ENCODE results near the gene PDE7B.

The PDE7B gene

GRCh38 chr6:135860361-135860760 is 8.9 kb downstream of the PDE7B start:
- ChIA-PET POLR2A (no interaction called here), CTCF (no interaction called here)
- Histone ChIP-seq H3K36me3 (ENCODE audit: control insufficient read depth in 2 of 2, insufficient read depth in 1 of 2, low read length in 2 of 2) (no peaks in the 10 kb centered on the region), H3K27ac (ENCODE audit: extremely low read depth, low read depth, low read length) (no peak overlapping the region), H3K9me3 (ENCODE audit: control insufficient read depth, insufficient read depth, low read depth, low read length) (no peaks in the 10 kb centered on the region; the same call in 1 of the 2 replicates), H3K4me3 (ENCODE audit: low read depth, low read length) (no peak overlapping the region), H3K4me1 (ENCODE audit: control insufficient read depth, insufficient read depth, low read length) (no peaks in the 10 kb centered on the region)
- no peak for TF ChIP-seq ZNF18 (tag by site-specific recombination; IDR thresholded peaks at IDR 0.05)
- no peak for TF ChIP-seq ELK4 (IDR thresholded peaks at IDR 0.05; ENCODE audit: borderline replicate concordance, low read depth, low read length)
- TF ChIP-seq ATF2 (tag by site-specific recombination; IDR thresholded peaks at IDR 0.05; ENCODE audit: low read depth), result no peak
- TF ChIP-seq, protein P1, sequence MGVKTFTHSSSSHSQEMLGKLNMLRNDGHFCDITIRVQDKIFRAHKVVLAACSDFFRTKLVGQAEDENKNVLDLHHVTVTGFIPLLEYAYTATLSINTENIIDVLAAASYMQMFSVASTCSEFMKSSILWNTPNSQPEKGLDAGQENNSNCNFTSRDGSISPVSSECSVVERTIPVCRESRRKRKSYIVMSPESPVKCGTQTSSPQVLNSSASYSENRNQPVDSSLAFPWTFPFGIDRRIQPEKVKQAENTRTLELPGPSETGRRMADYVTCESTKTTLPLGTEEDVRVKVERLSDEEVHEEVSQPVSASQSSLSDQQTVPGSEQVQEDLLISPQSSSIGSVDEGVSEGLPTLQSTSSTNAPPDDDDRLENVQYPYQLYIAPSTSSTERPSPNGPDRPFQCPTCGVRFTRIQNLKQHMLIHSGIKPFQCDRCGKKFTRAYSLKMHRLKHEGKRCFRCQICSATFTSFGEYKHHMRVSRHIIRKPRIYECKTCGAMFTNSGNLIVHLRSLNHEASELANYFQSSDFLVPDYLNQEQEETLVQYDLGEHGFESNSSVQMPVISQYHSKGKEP (tag by site-specific recombination; IDR thresholded peaks at IDR 0.05), result no peak
- no peak for TF ChIP-seq ZNF660 (tag by site-specific recombination; IDR thresholded peaks at IDR 0.05)
- TF ChIP-seq ZNF837 (tag by site-specific recombination; IDR thresholded peaks at IDR 0.05), result no peak
- no peak for TF ChIP-seq ZNF514 (tag by site-specific recombination; IDR thresholded peaks at IDR 0.05)
- TF ChIP-seq, protein P2, sequence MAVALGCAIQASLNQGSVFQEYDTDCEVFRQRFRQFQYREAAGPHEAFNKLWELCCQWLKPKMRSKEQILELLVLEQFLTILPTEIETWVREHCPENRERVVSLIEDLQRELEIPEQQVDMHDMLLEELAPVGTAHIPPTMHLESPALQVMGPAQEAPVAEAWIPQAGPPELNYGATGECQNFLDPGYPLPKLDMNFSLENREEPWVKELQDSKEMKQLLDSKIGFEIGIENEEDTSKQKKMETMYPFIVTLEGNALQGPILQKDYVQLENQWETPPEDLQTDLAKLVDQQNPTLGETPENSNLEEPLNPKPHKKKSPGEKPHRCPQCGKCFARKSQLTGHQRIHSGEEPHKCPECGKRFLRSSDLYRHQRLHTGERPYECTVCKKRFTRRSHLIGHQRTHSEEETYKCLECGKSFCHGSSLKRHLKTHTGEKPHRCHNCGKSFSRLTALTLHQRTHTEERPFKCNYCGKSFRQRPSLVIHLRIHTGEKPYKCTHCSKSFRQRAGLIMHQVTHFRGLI (tag by site-specific recombination; IDR thresholded peaks at IDR 0.05), result no peak
- no peak for TF ChIP-seq ZNF391 (tag by site-specific recombination; IDR thresholded peaks at IDR 0.05; ENCODE audit: borderline replicate concordance, low read depth)
- no peak for TF ChIP-seq ZNF302 (tag by site-specific recombination; IDR thresholded peaks at IDR 0.05; ENCODE audit: low read depth)
- TF ChIP-seq ZNF488 (tag by site-specific recombination; IDR thresholded peaks at IDR 0.05), result no peak
- TF ChIP-seq, protein P3, sequence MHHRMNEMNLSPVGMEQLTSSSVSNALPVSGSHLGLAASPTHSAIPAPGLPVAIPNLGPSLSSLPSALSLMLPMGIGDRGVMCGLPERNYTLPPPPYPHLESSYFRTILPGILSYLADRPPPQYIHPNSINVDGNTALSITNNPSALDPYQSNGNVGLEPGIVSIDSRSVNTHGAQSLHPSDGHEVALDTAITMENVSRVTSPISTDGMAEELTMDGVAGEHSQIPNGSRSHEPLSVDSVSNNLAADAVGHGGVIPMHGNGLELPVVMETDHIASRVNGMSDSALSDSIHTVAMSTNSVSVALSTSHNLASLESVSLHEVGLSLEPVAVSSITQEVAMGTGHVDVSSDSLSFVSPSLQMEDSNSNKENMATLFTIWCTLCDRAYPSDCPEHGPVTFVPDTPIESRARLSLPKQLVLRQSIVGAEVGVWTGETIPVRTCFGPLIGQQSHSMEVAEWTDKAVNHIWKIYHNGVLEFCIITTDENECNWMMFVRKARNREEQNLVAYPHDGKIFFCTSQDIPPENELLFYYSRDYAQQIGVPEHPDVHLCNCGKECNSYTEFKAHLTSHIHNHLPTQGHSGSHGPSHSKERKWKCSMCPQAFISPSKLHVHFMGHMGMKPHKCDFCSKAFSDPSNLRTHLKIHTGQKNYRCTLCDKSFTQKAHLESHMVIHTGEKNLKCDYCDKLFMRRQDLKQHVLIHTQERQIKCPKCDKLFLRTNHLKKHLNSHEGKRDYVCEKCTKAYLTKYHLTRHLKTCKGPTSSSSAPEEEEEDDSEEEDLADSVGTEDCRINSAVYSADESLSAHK (tag by site-specific recombination; IDR thresholded peaks at IDR 0.05), result no peak

GRCh38 chr6:135861189-135861588 is 9.7 kb downstream of the PDE7B start:
- POLR2A ChIA-PET, result no interaction called here
- CTCF ChIA-PET, result no interaction called here
- no peaks in the 10 kb centered on the region for H3K4me1 ChIP-seq (ENCODE audit: control insufficient read depth, insufficient read depth, low read length)
- H3K27ac ChIP-seq (ENCODE audit: extremely low read depth, low read depth, low read length), result no peak overlapping the region
- H3K4me3 ChIP-seq (ENCODE audit: low read depth, low read length), result no peak overlapping the region
- H3K9me3 ChIP-seq (ENCODE audit: control insufficient read depth, insufficient read depth, low read depth, low read length), result no peaks in the 10 kb centered on the region; the same call in 1 of the 2 replicates
- H3K36me3 ChIP-seq (ENCODE audit: control insufficient read depth in 2 of 2, insufficient read depth in 1 of 2, low read length in 2 of 2), result no peaks in the 10 kb centered on the region
- TF ChIP-seq ZNF513 (tag by site-specific recombination; IDR thresholded peaks at IDR 0.05) (no peak), ZNF37A (tag by site-specific recombination; IDR thresholded peaks at IDR 0.05) (no peak), ZNF221 (tag by site-specific recombination; IDR thresholded peaks at IDR 0.05; ENCODE audit: borderline replicate concordance) (no peak), BCL6B (tag by site-specific recombination; IDR thresholded peaks at IDR 0.05) (no peak), PRDM6 (tag by site-specific recombination; IDR thresholded peaks at IDR 0.05) (no peak)

All from HEK293 (cell line).